GM19463 (cell line): ENCODE results near the gene PPP1R12B.
"Not testable (repeated sequence)": the region's sequence is repeated elsewhere in the genome, so short reads cannot be mapped to it uniquely, and the experiment has no call there.

Experiments
- ATAC-seq: cut with Tn5 transposase; IDR thresholded peaks from one replicate; pipeline ENCODE4 v1.9.1; 2021; ENCODE audit warnings: mild to moderate bottlenecking, moderate library complexity; ENCODE audit not compliant: unreplicated experiment

The PPP1R12B gene

DNA sequence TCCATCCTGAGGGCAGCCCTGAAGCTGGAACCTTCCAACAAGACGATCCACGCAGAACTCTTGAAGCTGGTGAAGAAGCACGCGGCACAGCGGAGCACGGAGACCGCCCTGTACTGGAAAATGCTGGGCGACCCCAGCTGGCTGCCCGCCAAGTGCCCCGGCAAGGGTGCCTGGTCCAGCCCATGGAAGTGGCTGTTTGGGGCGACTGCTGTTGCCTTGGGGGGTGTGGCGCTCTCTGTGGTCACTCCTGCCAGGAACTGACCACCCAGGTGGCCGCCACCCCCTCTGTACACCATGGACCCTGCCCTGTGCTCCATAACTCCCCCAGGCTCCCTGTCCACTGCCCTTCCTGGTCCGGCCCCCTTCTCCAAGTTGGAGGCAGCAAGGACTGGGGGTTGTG lies 90.8 kb downstream of the PPP1R12B start:
- no peak for ATAC-seq

DNA sequence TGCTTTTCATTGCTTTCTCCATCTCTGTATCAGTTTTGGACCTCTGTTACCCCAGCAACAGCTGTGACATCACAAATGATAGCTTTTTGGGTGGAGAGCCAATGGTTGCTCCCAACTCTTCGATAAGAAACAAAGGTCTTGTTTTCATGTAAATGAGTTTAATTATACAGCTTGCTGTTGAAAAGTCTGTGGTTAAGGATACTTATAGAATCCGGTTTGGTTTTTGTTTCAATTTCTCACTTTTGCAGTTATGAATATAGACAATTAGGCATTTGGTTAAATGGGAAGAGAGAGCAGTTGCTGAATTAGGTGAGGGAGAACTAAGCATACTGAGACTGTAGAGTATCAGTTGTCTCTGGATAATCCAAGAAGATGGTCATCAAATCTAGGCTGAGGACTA lies 99.6 kb downstream of the PPP1R12B start:
- ATAC-seq, result not testable (repeated sequence)

DNA sequence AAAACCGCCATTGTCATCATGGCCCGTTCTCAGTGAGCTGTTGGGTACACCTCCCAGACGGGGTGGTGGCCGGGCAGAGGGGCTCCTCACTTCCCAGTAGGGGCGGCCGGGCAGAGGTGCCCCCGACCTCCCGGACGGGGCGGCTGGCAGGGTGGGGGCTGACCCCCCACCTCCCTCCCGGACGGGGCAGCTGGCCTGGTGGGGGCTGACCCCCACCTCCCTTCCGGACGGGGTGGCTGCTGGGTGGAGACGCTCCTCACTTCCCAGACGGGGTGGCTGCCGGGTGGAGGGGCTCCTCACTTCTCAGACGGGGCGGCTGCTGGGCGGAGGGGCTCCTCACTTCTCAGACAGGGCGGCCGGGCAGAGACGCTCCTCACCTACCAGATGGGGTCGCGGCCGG lies 103.1 kb downstream of the PPP1R12B start:
- not testable (repeated sequence) for ATAC-seq

- no peak for ATAC-seq
Measured at GRCh38 chr1:202452508-202452907, 104.0 kb downstream of the PPP1R12B start.

- not testable (repeated sequence) for ATAC-seq
Measured at GRCh38 chr1:202456372-202457169, 108.1 kb downstream of the PPP1R12B start.

GRCh38 chr1:202458651-202459050 lies 110.2 kb downstream of the PPP1R12B start:
- not testable (repeated sequence) for ATAC-seq

DNA sequence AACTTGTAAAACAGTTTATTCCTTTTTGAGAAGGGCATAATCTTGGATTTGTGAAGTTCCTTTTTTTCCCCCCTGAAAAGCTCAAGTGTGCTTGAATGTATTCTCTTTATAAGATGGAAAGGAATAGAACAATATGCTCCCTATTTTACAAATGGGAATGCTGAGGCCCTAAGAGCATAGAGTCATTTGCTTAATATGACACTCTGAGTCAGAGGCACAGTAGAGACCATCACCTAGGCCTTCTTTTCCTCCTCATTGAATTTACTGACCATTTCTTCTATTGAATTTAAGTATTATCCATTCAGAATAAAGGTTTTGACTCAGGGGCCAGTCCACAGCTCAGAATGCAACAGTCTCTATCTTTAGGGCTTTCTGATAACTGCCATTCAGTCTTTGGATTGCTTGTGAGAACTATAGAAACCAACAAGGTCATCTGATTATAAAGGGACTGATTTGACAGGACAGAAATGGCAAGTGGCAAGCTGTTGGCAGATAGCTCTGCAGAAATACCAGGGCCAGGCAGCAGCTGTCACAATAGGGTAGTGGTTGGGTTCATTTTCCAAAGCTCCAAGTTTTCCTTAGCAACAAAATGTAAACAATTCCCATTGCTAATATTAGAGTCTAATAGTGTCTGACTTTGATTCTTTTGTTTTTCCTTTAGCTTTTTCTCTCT lies 111.1 kb downstream of the PPP1R12B start:
- ATAC-seq, result not testable (repeated sequence)

- not testable (repeated sequence) for ATAC-seq
Measured at GRCh38 chr1:202460143-202460495, 111.6 kb downstream of the PPP1R12B start.

- ATAC-seq, result no peak
Measured at GRCh38 chr1:202462342-202463076, 114.0 kb downstream of the PPP1R12B start.

- ATAC-seq, result not testable (repeated sequence)
Measured at GRCh38 chr1:202464153-202464742, 115.7 kb downstream of the PPP1R12B start.

GRCh38 chr1:202465644-202466270 lies 117.3 kb downstream of the PPP1R12B start:
- not testable (repeated sequence) for ATAC-seq

DNA sequence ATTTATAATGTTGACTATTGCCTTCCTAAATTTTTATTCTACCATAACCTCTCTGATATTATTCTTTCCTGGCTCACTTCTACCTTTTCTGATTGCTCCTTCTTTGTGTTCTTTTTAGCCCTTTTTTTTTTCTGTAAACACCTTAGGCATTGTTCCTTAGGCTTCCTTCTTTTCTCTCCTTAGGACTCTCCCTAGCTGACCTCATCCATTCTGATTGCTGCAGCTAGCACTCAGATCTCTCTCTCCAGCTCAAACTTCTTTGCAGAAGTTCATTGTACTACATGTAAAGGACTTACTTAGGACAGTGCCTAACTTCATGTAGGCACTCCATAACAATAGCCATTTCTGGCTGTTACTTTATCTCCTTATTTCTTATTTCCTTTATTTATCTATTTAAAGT lies 117.8 kb downstream of the PPP1R12B start:
- ATAC-seq, result not testable (repeated sequence)

GRCh38 chr1:202467381-202467780 lies 118.9 kb downstream of the PPP1R12B start:
- not testable (repeated sequence) for ATAC-seq

DNA sequence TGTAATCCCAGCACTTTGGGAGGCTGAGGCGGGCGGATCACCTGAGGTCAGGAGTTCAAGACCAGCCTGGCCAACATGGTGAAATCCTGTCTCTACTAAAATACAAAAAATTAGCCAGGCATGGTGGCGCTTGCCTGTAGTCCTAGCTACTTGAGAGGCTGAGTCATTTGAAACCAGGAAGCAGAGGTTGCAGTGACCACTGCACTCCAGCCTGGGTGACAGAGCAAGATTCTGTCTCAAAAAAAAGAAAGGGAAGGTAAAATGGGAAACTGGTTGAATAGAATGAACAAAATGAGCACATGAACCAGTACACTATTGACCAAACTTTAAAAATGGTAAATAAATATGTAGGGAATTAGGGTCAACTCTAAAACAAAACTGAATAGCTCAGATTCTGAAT lies 120.2 kb downstream of the PPP1R12B start:
- peak; percentile 54 for ATAC-seq

DNA sequence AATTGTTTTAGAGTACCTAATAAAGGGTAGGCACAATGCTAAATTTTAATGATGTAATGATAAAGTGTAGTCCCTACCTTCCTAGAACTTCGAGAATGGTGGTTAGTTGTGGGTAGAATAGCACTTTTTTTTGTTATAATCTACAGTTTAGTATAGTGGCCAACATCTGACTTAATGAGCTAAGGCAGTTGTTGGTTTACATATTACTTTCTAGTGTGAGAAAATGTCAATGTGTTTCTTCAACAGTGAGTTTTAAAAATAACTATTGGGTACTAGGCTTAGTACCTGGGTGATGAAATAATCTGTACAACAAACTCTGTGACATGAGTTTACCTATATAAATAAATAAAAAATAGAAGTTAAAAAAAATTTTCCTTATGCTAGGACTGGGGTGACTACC lies 120.6 kb downstream of the PPP1R12B start:
- not testable (repeated sequence) for ATAC-seq

GRCh38 chr1:202471246-202471645 lies 122.7 kb downstream of the PPP1R12B start:
- no peak for ATAC-seq

DNA sequence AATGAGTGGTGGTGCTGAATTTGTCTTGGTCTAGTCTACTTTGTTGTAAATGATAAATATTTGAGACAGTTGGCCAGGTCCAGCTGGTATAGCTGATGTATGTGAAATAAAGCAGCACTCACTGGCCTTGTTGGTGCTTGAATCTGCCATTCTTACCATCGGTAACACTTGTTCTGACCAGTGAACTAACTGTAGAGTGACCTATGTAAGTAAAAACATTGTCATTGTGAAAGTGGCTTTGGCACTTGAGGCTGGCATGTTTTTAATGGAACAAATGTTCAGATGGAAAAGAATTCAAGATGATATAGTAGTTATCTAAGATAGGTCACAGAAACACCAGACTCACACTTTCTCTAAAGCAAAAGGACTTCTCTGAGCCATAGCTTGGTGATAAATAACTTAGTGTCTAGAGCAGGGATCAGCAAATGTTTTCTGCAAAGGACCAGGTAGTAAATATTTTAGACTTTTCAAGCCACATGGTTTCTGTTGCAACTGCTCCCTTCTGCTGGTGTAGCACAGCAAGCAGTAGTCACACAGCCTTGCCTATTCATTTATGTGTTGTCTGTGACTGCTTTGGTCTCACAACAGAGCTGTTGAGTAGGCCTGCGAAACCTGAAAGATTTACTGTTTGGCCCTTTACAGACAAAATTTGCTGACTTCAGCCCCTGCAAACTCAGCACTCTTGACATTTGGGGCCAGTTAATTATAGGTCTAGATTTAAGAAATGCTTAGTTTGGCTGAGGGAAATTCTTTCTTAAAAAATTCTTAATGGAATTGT lies 124.0 kb downstream of the PPP1R12B start:
- ATAC-seq, result not testable (repeated sequence)

DNA sequence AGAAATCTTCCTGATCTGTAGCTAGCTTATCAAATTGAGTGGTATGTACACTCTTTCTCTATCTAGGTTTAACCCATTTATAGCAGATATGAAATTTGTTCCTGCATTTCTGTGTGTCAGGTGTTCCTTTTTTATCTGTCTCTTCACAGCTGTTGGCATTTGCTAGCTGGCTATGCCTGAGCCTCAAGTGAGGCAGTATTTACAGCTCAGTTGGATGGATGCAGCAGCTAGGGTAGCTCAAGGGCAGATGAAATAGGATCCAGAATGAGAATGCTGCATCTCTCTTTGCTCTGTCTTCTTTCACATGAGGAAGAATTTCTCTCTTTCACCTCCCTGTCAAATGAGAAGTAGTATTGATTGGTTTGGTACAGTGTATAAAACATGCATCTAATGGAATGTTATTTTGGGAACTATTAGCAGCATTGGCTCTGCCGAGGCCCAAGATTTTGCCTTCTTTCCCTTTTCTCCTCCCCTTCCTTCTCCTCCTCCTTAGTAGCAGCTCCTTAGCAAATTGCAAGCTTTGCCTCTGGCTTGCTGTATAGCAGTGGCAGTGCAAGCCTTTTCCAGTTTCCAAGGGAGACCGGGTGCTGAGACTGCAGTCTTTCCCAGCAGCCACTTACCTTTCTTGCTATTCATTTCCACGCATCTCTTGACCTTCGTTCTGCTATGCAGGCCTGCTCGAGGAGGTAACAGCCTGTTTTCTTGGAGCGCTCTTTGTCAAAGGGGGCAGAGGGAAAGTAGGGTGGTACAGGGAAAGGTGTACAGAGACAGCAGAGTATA lies 125.0 kb downstream of the PPP1R12B start:
- ATAC-seq, result not testable (repeated sequence)

DNA sequence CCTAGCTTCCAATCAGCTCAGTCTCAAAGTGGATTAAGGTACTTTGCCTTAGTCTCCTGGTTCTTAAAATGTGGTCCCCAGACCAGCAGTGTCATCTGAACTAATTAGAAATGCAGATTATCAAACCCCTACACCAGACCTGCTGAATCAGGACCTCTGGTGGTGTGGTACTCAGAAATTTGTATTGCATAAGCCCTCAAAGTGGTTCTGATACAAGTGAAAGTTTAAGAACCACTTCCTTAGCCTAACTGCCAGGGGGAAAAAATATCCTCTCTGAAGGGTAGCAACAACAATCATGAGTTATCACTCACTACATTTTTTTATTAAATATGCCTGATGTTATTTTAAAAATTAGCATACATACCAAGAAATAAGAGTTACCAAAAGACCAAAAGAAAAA lies 131.2 kb downstream of the PPP1R12B start:
- not testable (repeated sequence) for ATAC-seq
